HUES6 (cell line): ENCODE results near the gene IDUA.

Source experiments
- H3K27ac ChIP-seq: 2 replicates; pipeline ENCODE4 v1.7.0; 2013; ENCODE audit warnings: low read depth, mild to moderate bottlenecking, low read length, inconsistent platforms
- H3K27me3 ChIP-seq: 2 replicates; pipeline ENCODE4 v1.6.1; 2013; ENCODE audit warnings: low read length; ENCODE audit not compliant: control insufficient read depth, insufficient read depth
- H3K36me3 ChIP-seq: 2 replicates; pipeline ENCODE4 v1.6.1; 2013; ENCODE audit warnings: low read length; ENCODE audit not compliant: control insufficient read depth, insufficient read depth
- H3K4me1 ChIP-seq: 2 replicates; pipeline ENCODE4 v1.6.1; 2013; ENCODE audit warnings: low read length; ENCODE audit not compliant: control insufficient read depth, insufficient read depth
- H3K4me3 ChIP-seq: 2 replicates; pipeline ENCODE4 v1.5.1; 2013; ENCODE audit warnings: low read depth, low read length
- H3K9ac ChIP-seq: one replicate; pipeline ENCODE4 v1.6.1; 2013; ENCODE audit warnings: mild to moderate bottlenecking, low read length
- H3K9me3 ChIP-seq: 2 replicates; pipeline ENCODE4 v1.6.1; 2013; ENCODE audit warnings: low read depth, low read length; ENCODE audit not compliant: control insufficient read depth, insufficient read depth

The IDUA gene

DNA sequence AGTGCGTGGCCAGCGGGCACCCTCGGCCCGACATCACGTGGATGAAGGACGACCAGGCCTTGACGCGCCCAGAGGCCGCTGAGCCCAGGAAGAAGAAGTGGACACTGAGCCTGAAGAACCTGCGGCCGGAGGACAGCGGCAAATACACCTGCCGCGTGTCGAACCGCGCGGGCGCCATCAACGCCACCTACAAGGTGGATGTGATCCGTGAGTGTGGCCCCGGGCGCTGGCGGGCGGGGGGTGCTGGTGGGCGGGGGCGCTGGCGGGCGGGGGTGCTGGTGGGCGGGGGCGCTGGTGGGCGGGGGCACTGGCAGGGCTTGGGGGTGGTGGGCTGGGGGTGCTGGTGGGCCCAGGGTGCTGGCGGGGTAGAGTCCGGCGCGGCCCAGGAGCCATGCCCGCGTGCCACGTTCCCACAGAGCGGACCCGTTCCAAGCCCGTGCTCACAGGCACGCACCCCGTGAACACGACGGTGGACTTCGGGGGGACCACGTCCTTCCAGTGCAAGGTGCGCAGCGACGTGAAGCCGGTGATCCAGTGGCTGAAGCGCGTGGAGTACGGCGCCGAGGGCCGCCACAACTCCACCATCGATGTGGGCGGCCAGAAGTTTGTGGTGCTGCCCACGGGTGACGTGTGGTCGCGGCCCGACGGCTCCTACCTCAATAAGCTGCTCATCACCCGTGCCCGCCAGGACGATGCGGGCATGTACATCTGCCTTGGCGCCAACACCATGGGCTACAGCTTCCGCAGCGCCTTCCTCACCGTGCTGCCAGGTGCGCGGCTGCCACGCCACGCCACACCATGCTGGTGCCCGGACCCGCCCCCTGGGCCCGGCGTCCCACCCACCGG lies 37.3 kb downstream of the IDUA start:
- Histone ChIP-seq H3K4me1 (peaks cover 23% of the 10 kb centered on the region), H3K27ac (no peak overlapping the region), H3K9me3 (no peaks in the 10 kb centered on the region), H3K27me3 (no peaks in the 10 kb centered on the region; the same call in 1 of the 2 replicates), H3K36me3 (peaks cover 18% of the 10 kb centered on the region), H3K9ac (no peak overlapping the region), H3K4me3 (no peak overlapping the region)

DNA sequence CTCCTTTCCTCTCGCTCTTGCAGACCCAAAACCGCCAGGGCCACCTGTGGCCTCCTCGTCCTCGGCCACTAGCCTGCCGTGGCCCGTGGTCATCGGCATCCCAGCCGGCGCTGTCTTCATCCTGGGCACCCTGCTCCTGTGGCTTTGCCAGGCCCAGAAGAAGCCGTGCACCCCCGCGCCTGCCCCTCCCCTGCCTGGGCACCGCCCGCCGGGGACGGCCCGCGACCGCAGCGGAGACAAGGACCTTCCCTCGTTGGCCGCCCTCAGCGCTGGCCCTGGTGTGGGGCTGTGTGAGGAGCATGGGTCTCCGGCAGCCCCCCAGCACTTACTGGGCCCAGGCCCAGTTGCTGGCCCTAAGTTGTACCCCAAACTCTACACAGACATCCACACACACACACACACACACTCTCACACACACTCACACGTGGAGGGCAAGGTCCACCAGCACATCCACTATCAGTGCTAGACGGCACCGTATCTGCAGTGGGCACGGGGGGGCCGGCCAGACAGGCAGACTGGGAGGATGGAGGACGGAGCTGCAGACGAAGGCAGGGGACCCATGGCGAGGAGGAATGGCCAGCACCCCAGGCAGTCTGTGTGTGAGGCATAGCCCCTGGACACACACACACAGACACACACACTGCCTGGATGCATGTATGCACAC lies 38.2 kb downstream of the IDUA start:
- no peaks in the 10 kb centered on the region; the same call in 1 of the 2 replicates for H3K27me3 ChIP-seq
- no peak overlapping the region for H3K9ac ChIP-seq
- no peaks in the 10 kb centered on the region for H3K9me3 ChIP-seq
- H3K36me3 ChIP-seq: peaks cover 18% of the 10 kb centered on the region
- no peak overlapping the region for H3K4me3 ChIP-seq
- peaks cover 17% of the 10 kb centered on the region; the same call in 1 of the 2 replicates for H3K4me1 ChIP-seq
- H3K27ac ChIP-seq: no peak overlapping the region

DNA sequence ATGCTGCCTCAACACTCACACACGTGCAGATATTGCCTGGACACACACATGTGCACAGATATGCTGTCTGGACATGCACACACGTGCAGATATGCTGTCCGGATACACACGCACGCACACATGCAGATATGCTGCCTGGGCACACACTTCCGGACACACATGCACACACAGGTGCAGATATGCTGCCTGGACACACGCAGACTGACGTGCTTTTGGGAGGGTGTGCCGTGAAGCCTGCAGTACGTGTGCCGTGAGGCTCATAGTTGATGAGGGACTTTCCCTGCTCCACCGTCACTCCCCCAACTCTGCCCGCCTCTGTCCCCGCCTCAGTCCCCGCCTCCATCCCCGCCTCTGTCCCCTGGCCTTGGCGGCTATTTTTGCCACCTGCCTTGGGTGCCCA lies 39.3 kb downstream of the IDUA start:
- no peaks in the 10 kb centered on the region; the same call in 1 of the 2 replicates for H3K27me3 ChIP-seq
- H3K36me3 ChIP-seq: peaks cover 18% of the 10 kb centered on the region
- H3K9me3 ChIP-seq: no peaks in the 10 kb centered on the region
- no peak overlapping the region for H3K27ac ChIP-seq
- H3K4me3 ChIP-seq: no peak overlapping the region
- H3K9ac ChIP-seq: no peak overlapping the region
- peaks cover 21% of the 10 kb centered on the region; the same call in 1 of the 2 replicates for H3K4me1 ChIP-seq

DNA sequence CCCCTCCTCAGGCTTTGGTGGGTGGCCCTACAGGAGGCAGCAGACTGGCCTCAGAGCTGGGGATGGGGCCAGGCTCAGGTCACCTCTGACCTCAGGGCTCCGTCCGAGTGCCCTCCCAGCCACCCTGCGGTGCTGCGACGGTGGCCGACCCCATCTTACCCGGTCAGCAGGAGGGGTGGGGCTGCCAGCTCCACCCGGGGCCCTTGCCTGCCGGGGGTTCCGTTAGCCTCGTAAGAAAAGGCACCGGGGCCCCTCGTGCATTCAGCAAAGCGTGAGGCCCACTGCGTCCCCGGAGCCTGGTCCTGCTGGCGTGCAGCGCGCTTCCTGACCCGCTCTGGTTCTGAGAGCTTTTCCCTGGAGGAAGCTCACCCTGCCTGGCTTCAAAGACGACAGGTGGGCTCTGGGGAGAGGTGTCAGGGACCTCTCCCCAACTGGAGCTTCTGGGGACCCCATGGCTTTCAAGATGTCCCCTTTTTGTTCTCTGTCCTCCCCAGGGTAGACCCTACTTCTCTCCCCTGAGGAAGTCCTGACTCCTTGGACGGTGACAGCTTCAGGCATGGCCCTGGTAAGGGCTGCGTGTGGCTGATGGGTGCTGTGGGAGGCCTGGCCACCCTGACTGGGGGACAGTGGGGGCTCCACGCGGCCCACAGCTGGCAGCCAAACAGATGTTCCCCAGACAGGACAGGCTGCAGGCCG lies 40.5 kb downstream of the IDUA start:
- Histone ChIP-seq H3K27ac (no peak overlapping the region), H3K27me3 (no peaks in the 10 kb centered on the region; the same call in 1 of the 2 replicates), H3K9me3 (no peaks in the 10 kb centered on the region)

DNA sequence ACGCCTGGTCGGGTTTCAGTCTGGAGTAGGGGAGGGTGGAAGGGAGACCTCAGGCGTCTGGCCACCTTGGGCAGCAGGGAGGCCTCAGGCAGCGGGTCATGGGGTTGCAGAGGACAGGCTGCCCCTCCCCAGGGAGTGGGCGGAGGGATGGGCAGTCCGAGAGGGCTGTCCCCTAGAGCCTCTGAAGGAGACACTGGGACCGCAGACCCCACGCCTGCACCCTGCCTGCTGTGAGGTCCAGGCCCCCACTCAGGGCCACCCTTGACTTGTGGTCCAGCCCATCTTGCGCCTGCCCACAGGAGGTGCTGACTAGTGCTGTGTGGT lies 41.0 kb downstream of the IDUA start:
- Histone ChIP-seq H3K27ac (no peak overlapping the region), H3K27me3 (no peaks in the 10 kb centered on the region), H3K9ac (no peak overlapping the region), H3K36me3 (peaks cover 18% of the 10 kb centered on the region), H3K4me3 (no peak overlapping the region), H3K9me3 (no peaks in the 10 kb centered on the region), H3K4me1 (peaks cover 21% of the 10 kb centered on the region; the same call in 1 of the 2 replicates)

More for the DNA sequence above, 40.5 kb downstream of the IDUA start:
- Histone ChIP-seq H3K36me3 (peaks cover 18% of the 10 kb centered on the region), H3K4me3 (no peak overlapping the region), H3K4me1 (peaks cover 21% of the 10 kb centered on the region; the same call in 1 of the 2 replicates), H3K9ac (no peak overlapping the region)

DNA sequence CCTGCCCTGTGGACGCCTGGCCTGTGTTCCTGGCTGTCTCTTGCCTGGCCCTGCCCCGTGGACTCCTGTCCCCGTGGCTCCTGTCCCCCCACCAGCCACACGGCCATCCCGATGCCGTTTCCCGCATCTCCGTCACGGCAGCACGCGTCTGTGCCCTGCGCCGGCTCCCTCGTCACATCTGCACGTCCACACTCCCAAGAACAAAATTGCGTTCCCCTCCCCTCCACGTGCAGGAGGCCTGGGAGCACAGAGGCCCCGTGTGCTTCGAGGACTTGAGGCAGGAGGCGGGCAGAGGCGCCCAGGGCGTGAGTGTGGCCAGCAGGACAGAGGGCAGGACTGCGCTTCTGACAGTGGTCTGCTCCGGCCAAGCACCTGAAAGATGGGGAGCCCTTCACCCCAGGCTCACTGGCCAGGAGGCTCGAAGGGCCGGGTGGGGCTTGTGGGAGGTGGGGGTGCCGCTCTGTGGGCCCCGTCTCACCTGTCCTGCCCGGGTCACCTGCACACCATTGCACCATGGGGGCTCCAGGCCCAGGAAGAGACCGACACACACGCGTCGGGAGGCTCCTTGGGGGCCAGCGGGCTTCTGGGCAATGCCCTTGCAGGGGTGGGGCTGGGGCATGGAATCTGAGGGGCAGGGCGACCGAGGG lies 41.9 kb downstream of the IDUA start:
- Histone ChIP-seq H3K4me3 (no peak overlapping the region), H3K4me1 (peaks cover 21% of the 10 kb centered on the region; the same call in 1 of the 2 replicates), H3K9ac (no peak overlapping the region), H3K27ac (no peak overlapping the region), H3K36me3 (peaks cover 18% of the 10 kb centered on the region), H3K27me3 (no peaks in the 10 kb centered on the region; the same call in 1 of the 2 replicates), H3K9me3 (no peaks in the 10 kb centered on the region)

DNA sequence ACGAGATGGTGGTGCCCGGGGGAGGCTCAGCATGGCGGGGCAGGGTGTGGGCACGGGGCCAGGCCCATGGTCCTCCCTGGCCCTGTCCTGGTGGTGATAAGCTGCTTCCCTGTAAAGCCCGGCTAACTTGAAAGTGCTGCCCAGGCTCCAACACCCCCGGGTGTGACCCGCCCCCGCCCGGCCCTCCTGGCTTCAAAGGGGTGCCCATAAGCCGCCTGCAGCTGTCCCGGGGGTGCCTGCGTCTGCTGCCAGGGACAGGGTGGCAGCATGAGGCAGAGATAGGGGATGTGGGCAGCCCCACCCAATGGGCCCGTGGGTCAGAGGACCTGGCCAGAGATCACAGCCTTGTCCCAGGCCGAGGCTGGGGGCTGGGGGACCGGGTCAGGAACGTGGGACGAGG lies 42.7 kb downstream of the IDUA start:
- Histone ChIP-seq H3K9me3 (no peaks in the 10 kb centered on the region), H3K9ac (no peak overlapping the region), H3K4me1 (peaks cover 21% of the 10 kb centered on the region; the same call in 1 of the 2 replicates), H3K27me3 (no peaks in the 10 kb centered on the region; the same call in 1 of the 2 replicates), H3K36me3 (peaks cover 16% of the 10 kb centered on the region), H3K4me3 (no peak overlapping the region), H3K27ac (no peak overlapping the region)

DNA sequence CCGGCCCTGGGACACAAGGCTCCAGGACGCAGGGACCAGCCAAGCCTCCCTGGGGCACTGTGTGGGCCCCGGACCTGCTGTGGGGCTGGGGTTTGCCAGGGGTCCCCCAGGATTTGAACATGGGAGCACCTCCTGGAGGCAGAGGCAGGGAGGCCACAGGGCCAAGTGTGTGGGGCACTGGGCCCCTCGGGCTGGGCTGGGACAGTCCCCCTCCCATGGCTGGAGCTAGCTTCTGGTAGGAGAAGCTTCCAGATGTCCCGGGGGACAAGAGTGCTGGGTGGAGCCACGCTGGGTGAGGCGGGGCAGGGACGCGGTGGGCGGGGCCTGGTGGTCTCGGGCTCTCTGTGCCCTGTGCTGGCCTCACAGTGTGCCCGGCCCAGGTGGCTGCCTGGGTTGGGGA lies 43.2 kb downstream of the IDUA start:
- Histone ChIP-seq H3K36me3 (peaks cover 11% of the 10 kb centered on the region), H3K9ac (no peak overlapping the region), H3K9me3 (no peaks in the 10 kb centered on the region), H3K4me3 (no peak overlapping the region), H3K27me3 (no peaks in the 10 kb centered on the region; the same call in 1 of the 2 replicates), H3K4me1 (peaks cover 21% of the 10 kb centered on the region; the same call in 1 of the 2 replicates), H3K27ac (no peak overlapping the region)

DNA sequence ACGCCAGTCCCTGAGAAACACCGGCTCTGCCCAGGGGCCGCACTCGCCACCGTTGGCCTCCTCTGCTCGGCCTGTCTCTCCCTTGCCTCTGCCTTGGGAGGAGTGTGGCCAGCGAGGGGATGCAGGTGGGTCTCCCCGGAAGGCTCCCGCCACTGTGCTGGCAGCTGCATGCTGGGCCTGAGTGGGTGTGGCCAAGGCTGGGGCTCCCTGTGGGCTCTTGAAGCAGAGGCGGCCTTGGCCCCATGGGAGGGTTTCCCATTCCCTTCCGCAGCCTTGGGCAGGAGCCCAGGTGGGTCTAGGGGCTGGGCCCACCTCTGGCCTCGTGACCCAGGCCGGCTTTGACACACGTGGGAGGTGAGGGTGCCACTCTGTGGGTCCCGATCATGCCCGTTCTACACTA lies 43.7 kb downstream of the IDUA start:
- Histone ChIP-seq H3K27me3 (no peaks in the 10 kb centered on the region; the same call in 1 of the 2 replicates), H3K4me3 (no peak overlapping the region), H3K36me3 (peaks cover 6% of the 10 kb centered on the region), H3K27ac (no peak overlapping the region), H3K4me1 (peaks cover 21% of the 10 kb centered on the region; the same call in 1 of the 2 replicates), H3K9ac (no peak overlapping the region), H3K9me3 (no peaks in the 10 kb centered on the region)

DNA sequence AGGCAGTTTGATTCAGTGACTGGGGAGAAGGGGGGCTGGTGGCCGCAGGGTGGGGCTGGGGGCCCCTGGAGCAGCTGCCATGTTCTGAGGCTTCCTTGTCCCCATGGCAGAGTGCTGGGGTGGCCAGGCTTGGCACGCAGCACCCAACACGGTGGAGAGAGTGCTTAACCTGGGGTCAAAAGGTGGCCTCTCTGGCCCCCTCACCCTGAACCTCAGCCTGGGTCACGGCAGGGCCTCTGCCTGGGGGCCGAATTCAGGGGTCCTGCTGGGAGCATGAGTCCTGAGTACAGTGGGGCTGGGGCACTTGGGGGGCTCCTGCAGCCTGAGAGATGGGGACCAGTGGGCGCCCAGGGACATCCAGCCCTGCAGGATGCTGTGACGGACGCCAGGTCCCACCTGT lies 44.5 kb downstream of the IDUA start:
- H3K4me1 ChIP-seq: peaks cover 19% of the 10 kb centered on the region; the same call in 1 of the 2 replicates
- H3K4me3 ChIP-seq: no peak overlapping the region
- H3K9me3 ChIP-seq: no peaks in the 10 kb centered on the region
- no peaks in the 10 kb centered on the region; the same call in 1 of the 2 replicates for H3K27me3 ChIP-seq
- H3K9ac ChIP-seq: no peak overlapping the region
- no peaks in the 10 kb centered on the region for H3K36me3 ChIP-seq
- H3K27ac ChIP-seq: no peak overlapping the region
